HEK293T (cell line): ENCODE measurements around the gene TOMM34.

Experiments used
- ARNT ChIP-seq: fragments of 450-650 bp; IDR thresholded peaks from 2 replicates; pipeline ENCODE4 v1.6.1; 2017; ENCODE audit warnings: mild to moderate bottlenecking
- CTBP1 ChIP-seq: fragments of 450-650 bp; IDR thresholded peaks from 2 replicates; pipeline ENCODE4 v1.6.1; 2016; ENCODE audit warnings: borderline replicate concordance
- FOXA1 ChIP-seq: fragments of 450-650 bp; IDR thresholded peaks from 2 replicates; pipeline ENCODE4 v1.6.1; 2016; ENCODE audit warnings: mild to moderate bottlenecking
- FOXM1 ChIP-seq: fragments of 450-650 bp; IDR thresholded peaks from 2 replicates; pipeline ENCODE4 v1.6.1; 2017; ENCODE audit warnings: mild to moderate bottlenecking, borderline replicate concordance
- HDGF ChIP-seq: fragments of 450-650 bp; IDR thresholded peaks from 2 replicates; pipeline ENCODE4 v1.6.1; 2017; ENCODE audit warnings: antibody characterized with exemption, borderline replicate concordance
- LEF1 ChIP-seq: fragments of 450-650 bp; IDR thresholded peaks from 2 replicates; pipeline ENCODE4 v1.6.1; 2017; ENCODE audit warnings: mild to moderate bottlenecking, borderline replicate concordance
- SP1 ChIP-seq: fragments of 450-650 bp; IDR thresholded peaks from 2 replicates; pipeline ENCODE4 v1.6.1; 2017
- SUZ12 ChIP-seq: fragments of 450-650 bp; IDR thresholded peaks from 2 replicates; pipeline ENCODE4 v1.6.1; 2016; ENCODE audit warnings: mild to moderate bottlenecking
- TARDBP ChIP-seq: fragments of 450-650 bp; IDR thresholded peaks from 2 replicates; pipeline ENCODE4 v1.6.1; 2016
- ZNF384 ChIP-seq: fragments of 450-650 bp; IDR thresholded peaks from 2 replicates; pipeline ENCODE4 v1.6.1; 2016
- TF ChIP-seq, protein P1 (sequence below): fragments of 450-650 bp; IDR thresholded peaks from 2 replicates; pipeline ENCODE4 v1.6.1; 2016

DNA sequence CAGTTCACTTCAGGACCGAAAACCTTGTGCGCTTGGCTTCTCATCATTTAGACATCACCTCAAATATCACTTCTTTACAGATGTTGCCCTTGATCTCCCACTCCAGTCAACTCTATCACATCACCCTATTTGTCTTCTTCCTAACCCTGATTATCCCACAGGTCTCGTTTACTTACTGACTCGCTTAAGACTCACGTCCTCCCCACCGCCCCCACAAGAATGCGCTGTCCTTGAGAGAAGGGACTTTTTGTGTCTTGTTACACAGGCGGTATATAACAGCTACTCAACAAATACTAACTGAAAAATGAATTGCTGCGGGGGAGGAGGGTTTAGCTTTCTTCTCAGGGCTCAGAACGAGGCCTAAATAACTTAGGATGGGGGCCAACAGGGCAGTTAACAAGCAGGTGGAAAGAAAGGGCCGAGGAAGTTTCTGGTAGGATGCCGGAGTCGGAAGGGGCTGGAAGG is 527 bp downstream of the TOMM34 start:
- TF ChIP-seq HDGF, result no peak
- TF ChIP-seq ARNT, result no peak
- TF ChIP-seq CTBP1, result no peak
- TF ChIP-seq LEF1, result no peak
- no peak for TF ChIP-seq SP1
- no peak for TF ChIP-seq SUZ12
- TF ChIP-seq, protein P1, sequence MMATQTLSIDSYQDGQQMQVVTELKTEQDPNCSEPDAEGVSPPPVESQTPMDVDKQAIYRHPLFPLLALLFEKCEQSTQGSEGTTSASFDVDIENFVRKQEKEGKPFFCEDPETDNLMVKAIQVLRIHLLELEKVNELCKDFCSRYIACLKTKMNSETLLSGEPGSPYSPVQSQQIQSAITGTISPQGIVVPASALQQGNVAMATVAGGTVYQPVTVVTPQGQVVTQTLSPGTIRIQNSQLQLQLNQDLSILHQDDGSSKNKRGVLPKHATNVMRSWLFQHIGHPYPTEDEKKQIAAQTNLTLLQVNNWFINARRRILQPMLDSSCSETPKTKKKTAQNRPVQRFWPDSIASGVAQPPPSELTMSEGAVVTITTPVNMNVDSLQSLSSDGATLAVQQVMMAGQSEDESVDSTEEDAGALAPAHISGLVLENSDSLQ, result no peak
- no peak for TF ChIP-seq FOXM1
- no peak for TF ChIP-seq ZNF384
- TF ChIP-seq FOXA1, result no peak
- no peak for TF ChIP-seq TARDBP
